Vagina (tissue), 2 donors: Measurements from ENCODE around the gene CDH4.

Experiments
- CTCF ChIP-seq, 3 experiments: fragments of 450-650 bp in 2 of 3; fragments of 200-600 bp in 1 of 3; sonication (generic) in 1 of 3; IDR thresholded peaks; one replicate each; pipeline ENCODE4 v1.5.1; 2017 to 2019; ENCODE audit warnings: antibody characterized with exemption in 3 of 3, mild to moderate bottlenecking in 2 of 3, moderate library complexity in 2 of 3
- POLR2A ChIP-seq, 2 donors: fragments of 450-650 bp; IDR thresholded peaks; one replicate each; pipeline ENCODE4 v1.6.1; 2017; ENCODE audit warnings: antibody characterized with exemption in 2 of 2, mild to moderate bottlenecking in 2 of 2, moderate library complexity in 2 of 2

GRCh38 chr20:61524951-61525666, 273.0 kb downstream of the CDH4 start:
- TF ChIP-seq CTCF (IDR thresholded peaks at IDR 0.05) (no peak), POLR2A (IDR thresholded peaks at IDR 0.05) (no peak)
